Measurements from ENCODE around the gene CST8.

DNA sequence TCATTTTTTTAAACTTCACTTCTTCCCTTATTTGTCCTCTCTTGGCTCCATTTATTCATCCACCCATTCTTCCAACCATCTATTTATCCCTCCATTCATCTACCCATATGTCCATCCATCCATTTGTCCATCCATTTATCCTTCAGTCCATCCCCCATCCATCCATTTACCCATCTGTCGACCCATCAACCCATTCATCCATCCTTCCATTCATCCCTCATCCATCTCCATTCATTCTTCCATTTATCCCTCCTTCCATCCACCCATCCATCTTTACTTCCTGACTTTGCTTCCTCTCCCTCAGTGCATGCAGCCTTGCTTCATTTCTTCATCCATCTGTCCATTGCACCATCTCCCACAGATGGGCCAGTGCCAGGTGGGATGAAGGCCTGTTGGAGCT is 40.0 kb upstream of the CST8 start:
- TF ChIP-seq, protein P1, sequence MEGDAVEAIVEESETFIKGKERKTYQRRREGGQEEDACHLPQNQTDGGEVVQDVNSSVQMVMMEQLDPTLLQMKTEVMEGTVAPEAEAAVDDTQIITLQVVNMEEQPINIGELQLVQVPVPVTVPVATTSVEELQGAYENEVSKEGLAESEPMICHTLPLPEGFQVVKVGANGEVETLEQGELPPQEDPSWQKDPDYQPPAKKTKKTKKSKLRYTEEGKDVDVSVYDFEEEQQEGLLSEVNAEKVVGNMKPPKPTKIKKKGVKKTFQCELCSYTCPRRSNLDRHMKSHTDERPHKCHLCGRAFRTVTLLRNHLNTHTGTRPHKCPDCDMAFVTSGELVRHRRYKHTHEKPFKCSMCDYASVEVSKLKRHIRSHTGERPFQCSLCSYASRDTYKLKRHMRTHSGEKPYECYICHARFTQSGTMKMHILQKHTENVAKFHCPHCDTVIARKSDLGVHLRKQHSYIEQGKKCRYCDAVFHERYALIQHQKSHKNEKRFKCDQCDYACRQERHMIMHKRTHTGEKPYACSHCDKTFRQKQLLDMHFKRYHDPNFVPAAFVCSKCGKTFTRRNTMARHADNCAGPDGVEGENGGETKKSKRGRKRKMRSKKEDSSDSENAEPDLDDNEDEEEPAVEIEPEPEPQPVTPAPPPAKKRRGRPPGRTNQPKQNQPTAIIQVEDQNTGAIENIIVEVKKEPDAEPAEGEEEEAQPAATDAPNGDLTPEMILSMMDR (IDR thresholded peaks at IDR 0.05), result no peak
- TF ChIP-seq POLR2A (IDR thresholded peaks at IDR 0.05), result no peak

Data from Peyer's patch (tissue), 4 donors.